RWPE1 (cell line): ENCODE measurements around the gene VGF.

Source experiments
- CTCF ChIA-PET: fragments of 350-600 bp; sonication (Branson Sonifier 250); formaldehyde crosslinking; extraction: SDS; loops from one replicate; lab custom pipeline; 2021; lab: Yijun Ruan, JAX
- POLR2A ChIA-PET: fragments of 400-600 bp; formaldehyde crosslinking; extraction: SDS; loops from one replicate; lab custom pipeline; 2020; ENCODE audit warnings: antibody characterized with exemption; ENCODE audit not compliant: low non-redundant PET; lab: Yijun Ruan, JAX
- DNase-seq: peaks from one replicate; pipeline ENCODE4 v3.0.0; 2012; ENCODE audit warnings: low spot score
- H3K27ac ChIP-seq: fragments of 450-650 bp; 2 replicates; pipeline ENCODE4 v1.5.1; 2017
- TF ChIP-seq, protein P1 (sequence below): fragments of 450-650 bp; conservative IDR thresholded peaks from 2 replicates; pipeline ENCODE4 v1.5.1; 2017; ENCODE audit warnings: low read depth, mild to moderate bottlenecking

Gene VGF

DNA sequence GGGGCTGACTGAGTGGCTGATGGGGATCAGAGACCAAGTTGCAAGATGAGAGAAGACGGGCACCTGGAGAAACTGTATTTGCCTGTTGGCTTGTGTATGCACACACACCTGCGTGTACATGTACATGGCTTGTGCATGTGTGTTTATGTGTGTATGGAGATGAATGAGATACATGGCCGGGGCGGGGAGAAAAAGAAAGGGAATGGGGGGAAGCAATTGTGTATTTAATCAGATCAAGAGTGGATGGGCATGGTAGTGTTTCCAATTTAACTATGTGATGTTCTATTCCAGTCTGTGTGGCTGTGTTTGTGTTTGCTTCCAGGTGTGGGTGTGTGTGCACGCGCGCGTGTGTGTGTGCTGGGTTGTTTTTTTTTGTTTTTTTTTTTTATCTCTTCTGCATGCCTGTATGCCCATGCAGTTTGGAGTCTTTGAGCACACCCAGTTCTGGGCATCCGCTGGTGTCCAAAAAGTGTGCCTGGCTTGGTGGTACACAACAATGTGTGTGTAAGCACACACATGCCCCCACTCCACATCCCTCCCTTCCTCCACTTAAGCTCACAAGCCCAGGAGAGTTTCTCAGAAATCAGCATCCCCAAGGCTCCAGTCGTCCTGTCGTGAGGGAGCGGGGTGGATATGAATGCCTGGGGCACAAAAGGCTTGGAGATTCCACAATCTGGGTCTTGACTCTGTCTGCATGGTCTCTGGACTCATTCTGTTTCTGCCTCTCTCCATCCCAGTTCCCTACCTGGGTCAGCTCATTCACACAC is 2.5 kb upstream of the VGF start:
- DNase-seq: no peak
- ChIA-PET POLR2A (no interaction called here), CTCF (interaction anchor here (0.5 to 1.2 kb wide), 4 partner anchors 24 to 76 kb away, joined by 3 to 16 read pairs (median 4); no protein-coding TSS in a partner anchor)
- no peak overlapping the region; the same call in 1 of the 2 replicates for H3K27ac ChIP-seq
- TF ChIP-seq, protein P1, sequence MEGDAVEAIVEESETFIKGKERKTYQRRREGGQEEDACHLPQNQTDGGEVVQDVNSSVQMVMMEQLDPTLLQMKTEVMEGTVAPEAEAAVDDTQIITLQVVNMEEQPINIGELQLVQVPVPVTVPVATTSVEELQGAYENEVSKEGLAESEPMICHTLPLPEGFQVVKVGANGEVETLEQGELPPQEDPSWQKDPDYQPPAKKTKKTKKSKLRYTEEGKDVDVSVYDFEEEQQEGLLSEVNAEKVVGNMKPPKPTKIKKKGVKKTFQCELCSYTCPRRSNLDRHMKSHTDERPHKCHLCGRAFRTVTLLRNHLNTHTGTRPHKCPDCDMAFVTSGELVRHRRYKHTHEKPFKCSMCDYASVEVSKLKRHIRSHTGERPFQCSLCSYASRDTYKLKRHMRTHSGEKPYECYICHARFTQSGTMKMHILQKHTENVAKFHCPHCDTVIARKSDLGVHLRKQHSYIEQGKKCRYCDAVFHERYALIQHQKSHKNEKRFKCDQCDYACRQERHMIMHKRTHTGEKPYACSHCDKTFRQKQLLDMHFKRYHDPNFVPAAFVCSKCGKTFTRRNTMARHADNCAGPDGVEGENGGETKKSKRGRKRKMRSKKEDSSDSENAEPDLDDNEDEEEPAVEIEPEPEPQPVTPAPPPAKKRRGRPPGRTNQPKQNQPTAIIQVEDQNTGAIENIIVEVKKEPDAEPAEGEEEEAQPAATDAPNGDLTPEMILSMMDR: no peak

DNA sequence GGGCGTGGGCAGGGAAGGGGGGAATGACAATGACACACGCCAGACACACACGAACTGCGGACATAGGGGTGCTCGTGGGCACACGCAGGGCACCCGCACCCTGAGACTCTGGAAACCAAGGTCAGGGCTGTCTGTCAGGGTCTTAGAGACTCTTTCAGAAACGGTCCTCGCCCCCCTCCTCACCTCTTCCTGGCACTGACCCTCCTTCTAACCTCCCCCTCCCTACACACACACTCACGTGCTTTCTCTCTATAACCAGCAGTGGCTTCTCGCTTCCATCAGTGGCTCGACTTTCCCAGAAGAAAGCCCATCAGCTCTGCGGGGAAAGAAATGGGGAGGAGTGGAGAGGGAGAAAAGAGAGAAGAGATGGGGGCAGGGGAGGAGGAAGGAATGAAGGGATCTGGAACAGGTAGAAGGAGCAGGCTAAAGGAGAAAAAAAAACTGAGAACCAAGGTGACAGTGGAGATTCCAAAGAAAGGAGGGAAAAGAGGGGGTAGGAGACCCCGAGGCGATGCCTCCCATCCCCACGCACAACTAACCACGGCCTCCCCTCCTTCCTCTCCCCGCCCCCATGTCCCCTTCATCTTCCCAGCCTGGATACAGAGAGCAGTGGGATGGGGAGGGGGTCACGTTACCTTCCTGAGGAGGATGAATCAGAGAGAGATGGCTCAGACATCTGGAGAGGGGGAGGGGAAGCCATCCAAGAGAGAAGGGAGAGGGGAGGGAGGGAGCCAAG is 1.7 kb upstream of the VGF start:
- no peak for DNase-seq
- ChIA-PET POLR2A (no interaction called here), CTCF (interaction anchor here (0.5 to 2.0 kb wide), 2 partner anchors 23 to 26 kb away, joined by 4 to 7 read pairs; no protein-coding TSS in a partner anchor)
- TF ChIP-seq, protein P1: no peak
- H3K27ac ChIP-seq: no peak overlapping the region

DNA sequence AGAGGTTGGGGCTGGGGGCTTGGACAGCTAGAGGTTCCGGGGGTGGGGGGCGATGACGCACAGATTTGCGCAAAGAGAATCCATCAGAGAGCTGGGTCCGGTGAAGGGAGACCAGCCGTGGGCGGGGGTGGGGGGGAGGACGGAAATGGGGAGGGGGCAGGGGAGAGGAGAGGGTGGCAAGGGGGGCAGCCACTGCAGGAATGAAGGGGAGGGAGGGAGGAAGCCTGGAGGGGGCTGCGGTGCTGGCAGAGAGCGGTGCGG is 1.2 kb upstream of the VGF start:
- no peak overlapping the region for H3K27ac ChIP-seq
- ChIA-PET POLR2A (no interaction called here), CTCF (interaction anchor here (2.0 kb wide), 1 partner anchor 23 kb away, joined by 7 read pairs; no protein-coding TSS in a partner anchor)
- no peak for DNase-seq
- TF ChIP-seq, protein P1: no peak

DNA sequence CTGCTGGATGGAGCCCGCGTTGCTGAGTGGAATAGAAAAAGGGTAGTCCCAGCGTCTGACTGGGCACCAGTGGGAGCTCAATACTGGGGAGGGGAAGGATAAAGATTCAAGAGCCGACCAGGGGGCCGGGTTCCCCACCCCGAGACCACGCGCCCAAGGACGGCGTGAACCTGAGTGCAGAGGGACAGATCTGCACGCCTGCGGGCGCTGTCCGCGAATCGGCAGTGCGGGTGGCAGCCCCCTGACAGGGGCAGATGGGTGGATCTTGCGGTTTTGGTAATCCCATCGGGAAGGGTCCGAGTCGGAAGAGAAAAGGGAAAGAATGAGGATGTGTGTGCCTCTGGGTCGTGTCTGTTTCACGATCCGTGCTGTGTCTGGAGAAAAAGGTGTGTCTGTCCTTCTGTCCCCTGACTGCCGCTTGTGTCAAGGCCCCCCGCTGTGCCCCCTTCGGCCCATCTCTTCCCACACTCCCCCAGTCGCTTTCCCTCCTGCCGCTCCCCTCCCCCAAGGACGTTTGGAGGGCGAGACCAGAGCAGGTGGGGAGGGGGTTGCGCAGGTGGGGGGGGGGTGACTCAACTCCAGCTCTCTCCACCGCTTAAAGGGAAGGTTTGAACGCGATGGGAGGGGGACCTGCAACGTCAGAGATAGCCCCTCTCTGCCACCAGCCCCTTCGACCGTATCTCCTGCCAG is 734 bp upstream of the VGF start:
- TF ChIP-seq, protein P1: no peak
- DNase-seq: no peak
- H3K27ac ChIP-seq: no peak overlapping the region
- POLR2A ChIA-PET: no interaction called here
- CTCF ChIA-PET: interaction anchor here (2.0 kb wide), 1 partner anchor 22 kb away, joined by 7 read pairs; no protein-coding TSS in a partner anchor

DNA sequence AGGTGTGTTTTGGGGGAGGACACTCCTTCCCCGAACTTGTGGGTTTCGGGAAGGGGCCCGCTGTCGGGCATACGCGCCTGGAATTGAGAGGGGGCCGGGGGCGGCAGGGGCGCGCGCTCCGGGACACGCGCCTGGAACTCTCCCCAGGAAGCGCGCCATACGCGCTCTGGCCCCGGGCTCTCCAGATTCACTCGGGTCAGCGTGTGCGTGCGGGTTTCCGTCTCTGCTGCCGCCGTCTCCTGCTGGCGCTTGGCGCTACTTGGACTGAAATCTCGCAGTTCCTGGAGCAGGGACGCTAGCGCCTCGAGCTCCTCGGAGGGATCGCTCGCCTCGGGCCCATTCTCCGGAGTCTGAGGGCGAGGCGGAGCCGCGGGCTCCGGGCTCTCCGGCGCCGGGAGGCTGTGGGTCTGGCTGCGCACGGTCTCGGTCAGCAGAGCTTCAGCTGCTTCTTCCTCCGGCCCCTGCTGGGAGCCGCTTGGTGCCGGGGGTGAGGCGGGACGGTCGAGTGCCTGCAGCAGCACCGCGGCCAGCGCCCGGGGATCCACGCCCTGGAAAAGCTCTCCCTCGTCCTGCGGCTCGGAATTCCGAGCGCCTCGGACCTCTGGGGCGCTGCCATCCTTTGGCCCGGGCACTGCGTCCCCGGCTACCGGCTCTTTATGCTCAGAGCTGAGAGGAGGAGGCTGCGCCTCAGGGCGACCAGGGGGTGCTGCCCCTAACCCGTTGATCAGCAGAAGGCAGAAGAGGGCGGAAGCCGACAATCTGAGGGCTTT is 1.1 kb downstream of the VGF start:
- H3K27ac ChIP-seq: peak overlapping the region; percentile 86
- no peak for DNase-seq
- ChIA-PET POLR2A (interaction anchor here (0.5 to 1.1 kb wide), 3 partner anchors 9 to 40 kb away, joined by 3 to 7 read pairs (median 5); no protein-coding TSS in a partner anchor), CTCF (interaction anchor here (0.5 to 1.4 kb wide), 4 partner anchors 20 to 77 kb away, joined by 3 to 10 read pairs (median 4); no protein-coding TSS in a partner anchor)
- TF ChIP-seq, protein P1: no peak
